Stimulated activated CD4-positive, alpha-beta T cell treated with anti-CD3 and anti-CD28 coated beads, Interleukin-2, amount 100 ng/mL, for 24 hours (primary cell): ENCODE measurements around the gene RPL22.
A peak's percentile ranks its signal among the peaks of the same experiment; 100 is the strongest.

ENCODE experiments used
- DNase-seq, 2 donors: peaks; one replicate each; pipeline ENCODE4 v3.0.0-alpha.2; 2020

Gene RPL22

GRCh38 chr1:6151291-6151822 lies 48.0 kb downstream of the RPL22 start:
- DNase-seq, result no peak

DNA sequence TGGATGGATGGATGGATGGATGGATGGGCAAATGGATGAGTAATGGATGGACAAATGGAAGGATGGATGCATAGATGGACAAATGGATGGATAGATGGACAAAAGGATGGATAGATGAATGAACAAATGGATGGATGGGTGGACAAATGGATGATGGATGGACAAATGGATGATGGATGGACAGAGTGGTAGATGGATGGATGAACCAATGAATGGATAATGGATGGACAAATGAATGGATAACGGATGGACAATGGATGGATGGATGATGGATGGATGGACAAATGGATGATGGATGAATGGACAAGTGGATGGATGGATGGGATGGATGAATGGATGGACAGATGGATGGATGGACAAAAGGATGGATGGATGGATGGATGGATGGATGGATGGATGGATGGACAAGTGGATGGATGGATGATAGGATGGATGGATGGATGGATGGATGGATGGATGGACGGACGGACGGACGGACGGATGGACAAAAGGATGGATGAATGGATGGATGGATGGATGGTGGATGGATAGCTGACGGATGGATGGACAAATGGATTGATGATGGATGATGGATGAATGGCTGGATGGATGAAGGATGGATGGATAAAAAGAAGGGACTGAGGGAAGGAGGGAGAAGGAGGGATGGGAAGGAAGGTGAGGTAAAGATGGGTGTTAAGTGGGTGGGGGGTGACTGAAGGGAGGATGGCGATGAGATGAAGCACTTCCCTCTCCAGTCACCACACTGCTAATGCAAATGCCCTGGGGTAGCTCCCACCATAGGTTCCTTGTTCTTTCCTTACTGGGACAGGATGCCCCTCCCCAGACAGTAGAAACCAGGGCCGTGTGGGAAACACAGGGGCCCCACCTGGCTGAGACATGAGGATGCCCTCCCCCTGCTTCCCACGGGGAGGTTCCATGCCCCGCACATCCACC lies 49.1 kb downstream of the RPL22 start:
- DNase-seq, result no peak

DNA sequence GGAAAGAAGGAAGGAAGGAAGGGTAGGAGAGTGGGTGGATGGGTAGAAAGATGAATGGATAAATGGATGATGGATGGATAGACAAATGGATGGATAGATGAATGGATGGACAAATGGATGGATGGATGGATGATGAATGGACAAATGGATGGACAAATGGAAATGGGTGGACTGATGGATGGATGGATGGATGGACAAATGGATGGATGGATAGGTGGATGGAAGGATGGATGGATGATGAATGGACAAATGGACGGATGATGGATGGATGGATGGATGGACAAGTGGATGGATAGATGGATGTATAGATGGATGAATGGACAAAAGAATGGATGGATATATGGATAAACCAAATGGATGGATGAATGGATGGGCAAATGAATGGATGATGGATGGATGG lies 49.8 kb downstream of the RPL22 start:
- DNase-seq, result no peak

DNA sequence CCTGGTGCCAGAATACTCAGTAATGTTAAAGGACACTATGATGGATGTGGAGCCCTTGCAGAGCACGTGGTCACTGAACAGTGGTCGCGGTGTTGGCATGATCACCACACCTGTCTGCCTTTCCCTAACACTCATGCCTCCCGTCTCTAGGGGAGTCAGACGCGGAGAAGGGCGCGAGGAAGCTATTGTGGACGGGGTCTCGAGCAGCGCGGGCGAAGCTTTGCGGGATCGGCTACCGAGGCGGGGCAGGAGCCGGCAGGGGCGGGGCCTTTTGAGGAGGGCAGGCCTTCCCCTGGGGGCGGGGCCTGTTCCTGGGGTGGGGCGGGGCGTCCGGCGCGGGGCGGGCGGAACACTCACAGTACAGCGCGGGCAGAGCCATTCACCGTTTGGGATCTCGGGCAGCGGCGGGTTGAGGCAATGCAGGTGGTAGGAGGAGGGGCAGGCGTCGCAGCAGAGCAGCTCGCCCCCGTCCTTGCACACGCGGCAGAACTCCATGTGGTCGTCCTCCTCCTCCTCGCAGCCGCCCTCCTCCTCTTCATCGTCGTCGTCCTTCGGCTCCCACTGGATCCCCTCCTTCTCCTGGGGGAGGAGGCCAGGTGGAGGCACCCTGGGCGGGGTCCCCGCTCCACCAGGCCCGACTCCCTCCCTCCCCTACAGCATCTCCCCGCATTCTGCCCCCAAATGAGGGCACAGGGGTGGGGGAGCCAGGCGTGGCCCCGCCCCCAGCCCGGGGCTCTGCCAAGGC lies 50.7 kb downstream of the RPL22 start:
- DNase-seq, result peak; percentile 73 to 83

DNA sequence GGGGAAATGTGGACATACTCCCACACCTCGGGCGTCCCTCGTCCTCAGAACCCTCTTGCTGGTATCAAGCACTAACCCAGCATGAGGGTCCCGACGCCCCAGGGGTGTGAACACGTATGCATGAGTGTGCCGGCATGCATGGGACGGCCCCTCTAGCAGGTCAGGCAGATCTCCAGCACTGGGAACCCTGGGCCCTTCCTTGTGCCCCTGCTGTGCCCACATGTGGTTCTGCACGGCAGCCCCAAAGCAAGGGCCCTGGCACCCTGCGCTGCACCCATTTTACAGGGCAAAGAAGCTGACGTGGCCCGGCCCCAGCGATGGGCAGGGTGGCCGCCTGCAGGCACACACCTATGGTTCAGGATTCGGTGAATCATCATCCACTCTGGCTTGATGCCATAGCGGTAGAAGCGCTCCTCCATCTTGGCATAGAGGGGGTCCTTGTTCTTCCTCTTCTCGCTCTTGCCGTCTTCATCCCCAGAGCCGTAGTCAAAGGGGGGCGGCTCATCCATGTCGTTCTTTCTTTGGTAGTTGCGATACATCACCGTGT lies 53.5 kb downstream of the RPL22 start:
- no peak for DNase-seq

DNA sequence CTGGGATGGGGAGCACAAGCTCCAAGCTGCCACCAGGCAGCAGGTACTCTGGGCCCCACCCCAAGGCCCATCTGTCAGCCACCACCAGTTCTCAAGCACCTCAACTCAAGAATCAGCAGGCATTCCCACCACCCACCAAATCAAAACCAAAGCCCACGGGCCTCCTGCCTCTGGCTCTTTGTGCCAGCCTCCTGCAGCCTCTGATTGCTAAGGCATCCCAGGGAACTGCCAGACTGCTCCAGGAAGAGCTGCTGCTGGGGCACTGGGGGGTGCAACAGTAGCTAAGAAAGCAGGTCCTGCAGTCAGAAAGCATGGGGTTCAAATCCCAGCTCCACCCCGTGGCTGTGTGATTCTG lies 54.0 kb downstream of the RPL22 start:
- DNase-seq, result no peak

- DNase-seq, result no peak
Observed at GRCh38 chr1:6144647-6145395, 54.6 kb downstream of the RPL22 start.

GRCh38 chr1:6144175-6144574 lies 55.2 kb downstream of the RPL22 start:
- DNase-seq, result no peak

- DNase-seq, result no peak
Observed at GRCh38 chr1:6143395-6143794, 56.0 kb downstream of the RPL22 start.

DNA sequence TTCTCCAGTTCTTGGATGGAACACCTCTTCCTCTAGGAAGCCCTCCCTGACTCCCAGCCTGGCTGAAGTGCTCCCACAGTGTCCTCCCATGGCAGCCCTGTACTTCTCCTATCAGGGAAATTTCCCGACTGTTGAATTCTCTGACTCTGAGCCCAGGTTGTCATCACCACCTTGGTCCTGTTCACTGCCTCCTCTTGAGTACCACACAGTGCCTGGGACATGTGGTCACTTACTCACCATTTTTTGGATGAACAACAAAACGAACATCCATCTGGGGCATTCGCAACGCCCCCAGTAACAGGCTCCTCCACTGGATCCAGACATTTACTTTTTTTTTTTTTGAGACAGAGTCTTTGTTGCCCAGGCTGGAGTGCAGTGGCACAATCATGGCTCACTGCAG lies 56.7 kb downstream of the RPL22 start:
- no peak for DNase-seq

- no peak for DNase-seq
Observed at GRCh38 chr1:6142036-6142621, 57.3 kb downstream of the RPL22 start.

DNA sequence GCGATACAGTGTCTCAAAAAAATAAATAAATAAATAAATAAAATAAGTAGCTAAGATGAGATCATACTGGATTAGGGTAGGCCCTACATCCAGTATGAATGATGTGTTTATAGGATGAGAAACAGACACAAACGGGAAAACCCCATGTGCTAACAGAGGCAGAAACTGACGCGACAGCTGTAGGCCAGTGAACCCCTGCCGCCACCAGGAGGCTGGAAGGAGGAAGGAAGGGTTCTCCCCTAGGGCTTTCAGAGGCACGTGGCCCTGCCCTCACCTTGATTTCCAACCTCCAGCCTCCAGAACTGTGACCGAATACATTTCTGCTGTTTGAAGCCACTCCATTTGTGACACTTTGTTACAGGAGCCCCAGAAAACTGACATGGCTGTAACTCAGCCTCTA lies 57.8 kb downstream of the RPL22 start:
- DNase-seq, result peak in 1 of 2 donors; percentile 42

- DNase-seq, result no peak
Observed at GRCh38 chr1:6140413-6140812, 59.0 kb downstream of the RPL22 start.

- no peak for DNase-seq
Observed at GRCh38 chr1:6137758-6138157, 61.6 kb downstream of the RPL22 start.

- no peak for DNase-seq
Observed at GRCh38 chr1:6136516-6137220, 62.7 kb downstream of the RPL22 start.
